Stimulated activated CD8-positive, alpha-beta memory T cell treated with anti-CD3 and anti-CD28 coated beads, Interleukin-4, amount 100 ng/mL, for 4 hours (primary cell): ENCODE measurements around the gene DNAJC7.

Experiments used
- DNase-seq, 2 donors: peaks; one replicate each; pipeline ENCODE4 v3.0.0-alpha.2; 2020; ENCODE audit warnings: low read depth in 2 of 2, low spot score in 1 of 2

The DNAJC7 gene

GRCh38 chr17:42016941-42017865 is at the start of gene DNAJC7:
TSS of gene DNAJC7 (minus strand) at chr17:42017439. CDS start at chr17:42017416, 23 bp downstream.
- DNase-seq, result peak; percentile 63 to 83

- no peak for DNase-seq
Measured at GRCh38 chr17:42065201-42065600, 48.0 kb upstream of the DNAJC7 start.

GRCh38 chr17:42062681-42063080 is 45.4 kb upstream of the DNAJC7 start:
- DNase-seq, result no peak

- no peak for DNase-seq
Measured at GRCh38 chr17:42061646-42062487, 44.6 kb upstream of the DNAJC7 start.

- DNase-seq, result no peak
Measured at GRCh38 chr17:42060231-42060630, 43.0 kb upstream of the DNAJC7 start.

GRCh38 chr17:42059815-42060214 is 42.6 kb upstream of the DNAJC7 start:
- no peak for DNase-seq

- DNase-seq, result no peak
Measured at GRCh38 chr17:42058063-42058462, 40.8 kb upstream of the DNAJC7 start.

- no peak for DNase-seq
Measured at GRCh38 chr17:42056635-42057034, 39.4 kb upstream of the DNAJC7 start.

- no peak for DNase-seq
Measured at GRCh38 chr17:42055496-42055895, 38.3 kb upstream of the DNAJC7 start.

- no peak for DNase-seq
Measured at GRCh38 chr17:42055027-42055426, 37.8 kb upstream of the DNAJC7 start.

GRCh38 chr17:42053731-42054500 is 36.7 kb upstream of the DNAJC7 start:
- no peak for DNase-seq

GRCh38 chr17:42052346-42052877 is 35.2 kb upstream of the DNAJC7 start:
- no peak for DNase-seq

- no peak for DNase-seq
Measured at GRCh38 chr17:42051645-42052044, 34.4 kb upstream of the DNAJC7 start.

GRCh38 chr17:42051013-42051400 is 33.8 kb upstream of the DNAJC7 start:
- no peak for DNase-seq

- DNase-seq, result peak in 1 of 2 donors; percentile 13
Measured at GRCh38 chr17:42050393-42051012, 33.3 kb upstream of the DNAJC7 start, which contains the start of gene C17orf113. TSS of gene C17orf113 (minus strand) at chr17:42050601. CDS start at chr17:42043376, 7,225 bp downstream.

GRCh38 chr17:42049834-42050392 is 32.7 kb upstream of the DNAJC7 start:
- DNase-seq, result no peak

- DNase-seq, result no peak
Measured at GRCh38 chr17:42047343-42047742, 30.1 kb upstream of the DNAJC7 start.

- DNase-seq, result no peak
Measured at GRCh38 chr17:42045719-42046118, 28.5 kb upstream of the DNAJC7 start.

- no peak for DNase-seq
Measured at GRCh38 chr17:42042598-42043319, 25.5 kb upstream of the DNAJC7 start.
